Nephron (organoid): ENCODE results near the gene ATP11A.

Experiments
- H3K27ac Mint-ChIP-seq, 3 experiments: 2 replicates each; pipeline ENCODE4 v1.8.0; 2020; ENCODE audit warnings: mixed read lengths in 3 of 3, mild to moderate bottlenecking in 2 of 3, moderate library complexity in 1 of 3
- H3K27me3 Mint-ChIP-seq: 2 replicates; pipeline ENCODE4 v1.8.0; 2021; ENCODE audit warnings: low read depth, mild to moderate bottlenecking, moderate library complexity, mixed read lengths
- H3K36me3 Mint-ChIP-seq: 2 replicates; pipeline ENCODE4 v1.8.0; 2020; ENCODE audit warnings: low read depth, mixed read lengths
- H3K4me1 Mint-ChIP-seq: 2 replicates; pipeline ENCODE4 v1.8.0; 2020; ENCODE audit warnings: mixed read lengths
- H3K4me3 Mint-ChIP-seq, 3 experiments: 2 replicates each; pipeline ENCODE4 v1.8.0; 2020; ENCODE audit warnings: mild to moderate bottlenecking in 3 of 3, mixed read lengths in 3 of 3, moderate library complexity in 2 of 3
- H3K9me3 Mint-ChIP-seq: 2 replicates; pipeline ENCODE4 v1.8.0; 2020; ENCODE audit warnings: mixed read lengths
- CTCF ChIP-seq, 3 experiments: fragments of 200-600 bp; sonication (generic); IDR thresholded peaks; one replicate each; pipeline ENCODE4 v1.5.0; 2021; ENCODE audit warnings: antibody characterized with exemption in 3 of 3; ENCODE audit not compliant: unreplicated experiment in 3 of 3

The ATP11A gene

GRCh38 chr13:112734696-112735547 lies 45.1 kb downstream of the ATP11A start:
- Mint-ChIP-seq H3K9me3 (no peaks in the 10 kb centered on the region), H3K27ac (peak overlapping the region; percentile 25 to 86 (median 82)), H3K4me3 (peak overlapping the region in 1 of 3 experiments; percentile 13), H3K27me3 (no peaks in the 10 kb centered on the region), H3K36me3 (no peaks in the 10 kb centered on the region), H3K4me1 (peaks cover 60% of the 10 kb centered on the region)
- no peak for TF ChIP-seq CTCF (IDR thresholded peaks at IDR 0.05; ENCODE audit: unreplicated experiment in 3 of 3)

GRCh38 chr13:112735791-112736190 lies 46.0 kb downstream of the ATP11A start:
- Mint-ChIP-seq H3K36me3 (no peaks in the 10 kb centered on the region), H3K4me1 (peaks cover 61% of the 10 kb centered on the region), H3K9me3 (no peaks in the 10 kb centered on the region), H3K27ac (no peak overlapping the region), H3K27me3 (no peaks in the 10 kb centered on the region), H3K4me3 (no peak overlapping the region)
- no peak for TF ChIP-seq CTCF (IDR thresholded peaks at IDR 0.05; ENCODE audit: unreplicated experiment in 3 of 3)

- Mint-ChIP-seq H3K4me1 (peaks cover 56% of the 10 kb centered on the region), H3K4me3 (no peak overlapping the region), H3K27me3 (peaks cover 5% of the 10 kb centered on the region), H3K27ac (no peak overlapping the region), H3K9me3 (no peaks in the 10 kb centered on the region), H3K36me3 (no peaks in the 10 kb centered on the region)
- TF ChIP-seq CTCF (IDR thresholded peaks at IDR 0.05; ENCODE audit: unreplicated experiment in 3 of 3) = no peak
Observed at GRCh38 chr13:112737294-112737693, 47.5 kb downstream of the ATP11A start.

GRCh38 chr13:112738606-112739005 lies 48.8 kb downstream of the ATP11A start:
- Mint-ChIP-seq H3K27ac (no peak overlapping the region), H3K4me1 (peaks cover 47% of the 10 kb centered on the region), H3K4me3 (no peak overlapping the region), H3K36me3 (no peaks in the 10 kb centered on the region), H3K9me3 (no peaks in the 10 kb centered on the region), H3K27me3 (peaks cover 5% of the 10 kb centered on the region)
- no peak for TF ChIP-seq CTCF (IDR thresholded peaks at IDR 0.05; ENCODE audit: unreplicated experiment in 3 of 3)

- H3K9me3 Mint-ChIP-seq = no peaks in the 10 kb centered on the region
- H3K36me3 Mint-ChIP-seq = no peaks in the 10 kb centered on the region
- TF ChIP-seq CTCF (IDR thresholded peaks at IDR 0.05; ENCODE audit: unreplicated experiment in 3 of 3) = no peak
- peaks cover 37% of the 10 kb centered on the region for H3K4me1 Mint-ChIP-seq
- no peak overlapping the region for H3K4me3 Mint-ChIP-seq
- peak overlapping the region; percentile 61 to 71 (median 66) for H3K27ac Mint-ChIP-seq
- peaks cover 5% of the 10 kb centered on the region for H3K27me3 Mint-ChIP-seq
Observed at GRCh38 chr13:112740502-112741131, 50.8 kb downstream of the ATP11A start.
